Measurements from ENCODE around the gene DTNA.

Gene DTNA

DNA sequence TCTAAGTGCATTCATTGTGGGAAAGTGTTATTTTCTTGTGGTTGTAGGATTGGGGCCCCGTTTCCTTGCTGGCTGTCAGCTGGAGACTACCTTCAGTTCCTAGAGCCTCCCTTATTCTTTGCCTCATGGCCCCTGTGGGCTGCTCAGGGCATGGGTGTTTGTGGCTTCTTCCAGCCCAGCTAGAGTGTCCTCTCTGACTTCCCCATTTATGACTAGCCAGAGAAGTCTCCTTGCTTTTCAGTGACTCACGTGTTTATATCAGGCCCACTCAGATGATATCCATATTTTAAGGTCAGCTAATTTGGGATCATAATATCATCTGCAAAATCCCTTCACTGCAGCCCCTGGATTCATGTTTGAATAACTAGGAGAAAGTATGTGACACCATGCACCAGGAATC lies 62.8 kb downstream of the DTNA start:
- DNase-seq (ENCODE audit: low spot score) = no peak

DNA sequence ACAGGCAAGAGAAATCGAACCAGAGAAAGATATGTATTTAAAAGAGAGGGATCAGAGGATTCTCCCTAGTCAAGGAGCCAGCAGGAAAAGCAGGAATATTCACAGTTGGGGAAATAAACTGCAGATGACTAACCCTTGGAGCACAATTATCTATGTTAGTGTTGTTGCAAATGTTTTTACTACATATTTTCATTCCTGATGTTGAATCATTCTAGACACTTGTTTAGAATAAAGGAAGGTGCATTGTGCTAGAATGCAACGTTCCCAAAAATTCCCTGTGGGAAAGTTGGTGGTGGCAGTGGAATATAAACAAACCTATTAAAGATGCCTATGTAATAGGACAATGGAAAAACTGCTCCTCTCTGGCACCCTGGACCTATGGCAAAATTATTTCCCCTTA lies 63.3 kb downstream of the DTNA start:
- DNase-seq (ENCODE audit: low spot score) = no peak

DNA sequence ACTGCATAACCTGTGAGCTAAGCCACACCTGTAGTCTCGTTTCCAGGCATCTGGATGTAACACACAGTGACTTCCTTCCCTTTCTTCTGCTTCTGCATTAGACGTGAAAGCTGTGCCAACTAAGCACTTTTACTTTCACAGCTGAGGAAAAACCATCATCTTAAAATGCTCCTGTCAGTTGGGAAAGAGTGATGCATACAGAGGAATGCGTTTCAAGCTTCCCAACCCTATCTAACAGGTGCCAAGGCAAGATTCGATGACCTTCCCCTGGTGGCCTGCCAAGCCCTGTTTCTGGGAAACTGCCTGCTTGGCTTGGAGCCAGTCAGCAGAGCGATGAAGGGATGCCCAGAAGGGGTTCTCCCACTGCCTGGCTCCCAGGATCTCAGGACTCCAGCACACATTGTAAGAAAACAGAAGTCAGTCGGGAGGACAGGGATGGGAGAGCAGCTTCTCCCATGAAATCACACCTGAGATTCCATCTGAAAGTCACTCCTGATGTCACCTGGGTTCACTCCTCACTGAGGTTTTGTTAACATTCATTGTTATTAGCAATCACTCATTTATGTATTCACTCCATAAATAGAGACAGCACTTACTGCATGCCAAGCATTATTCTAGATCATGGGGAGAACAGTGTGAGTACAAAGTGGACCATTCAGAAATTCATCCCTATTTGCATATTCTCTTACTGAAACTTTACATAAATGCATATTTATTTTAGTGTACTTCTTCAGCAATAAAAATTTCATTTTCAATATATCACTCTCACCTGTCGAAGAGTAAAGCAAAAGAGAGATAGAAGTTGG lies 64.1 kb downstream of the DTNA start:
- no peak for DNase-seq (ENCODE audit: low spot score)

DNA sequence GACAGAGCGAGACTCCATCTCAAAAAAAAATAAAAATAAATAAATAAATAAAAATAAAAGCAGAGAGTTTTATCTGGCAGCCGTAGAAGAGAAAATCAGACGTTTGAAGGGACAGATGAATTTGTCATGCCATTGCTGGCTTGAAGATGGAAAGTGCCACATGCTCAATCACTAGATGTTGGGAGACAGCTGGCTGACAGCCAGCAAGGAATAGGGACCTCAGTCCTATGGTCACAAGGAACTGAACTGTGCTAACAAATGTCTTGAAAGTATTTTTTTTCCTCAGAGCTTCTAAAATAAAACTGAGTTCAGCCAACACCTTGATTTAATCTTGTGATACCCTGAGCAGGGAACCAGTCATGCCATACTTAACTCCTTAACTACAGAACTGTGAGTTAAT lies 65.4 kb downstream of the DTNA start:
- no peak for DNase-seq (ENCODE audit: low spot score)

DNA sequence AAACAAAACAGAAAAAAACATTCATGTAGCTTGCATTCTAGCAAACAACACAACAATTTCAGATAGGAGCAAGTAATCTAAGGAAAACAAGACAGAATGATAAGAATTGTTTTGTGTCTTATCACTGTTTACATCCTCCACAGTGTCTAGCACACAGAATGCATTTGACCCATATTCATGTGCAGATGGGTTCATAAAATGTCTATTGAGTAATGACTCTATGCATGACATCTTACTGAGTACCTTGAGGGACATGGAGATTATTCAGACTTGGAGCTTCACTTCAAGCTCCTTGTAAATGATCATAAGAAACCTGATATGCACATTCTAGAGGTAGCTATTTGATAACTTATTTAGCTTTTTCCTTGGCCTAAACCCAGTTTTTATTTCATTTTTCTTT lies 69.0 kb downstream of the DTNA start:
- DNase-seq (ENCODE audit: low spot score) = no peak

DNA sequence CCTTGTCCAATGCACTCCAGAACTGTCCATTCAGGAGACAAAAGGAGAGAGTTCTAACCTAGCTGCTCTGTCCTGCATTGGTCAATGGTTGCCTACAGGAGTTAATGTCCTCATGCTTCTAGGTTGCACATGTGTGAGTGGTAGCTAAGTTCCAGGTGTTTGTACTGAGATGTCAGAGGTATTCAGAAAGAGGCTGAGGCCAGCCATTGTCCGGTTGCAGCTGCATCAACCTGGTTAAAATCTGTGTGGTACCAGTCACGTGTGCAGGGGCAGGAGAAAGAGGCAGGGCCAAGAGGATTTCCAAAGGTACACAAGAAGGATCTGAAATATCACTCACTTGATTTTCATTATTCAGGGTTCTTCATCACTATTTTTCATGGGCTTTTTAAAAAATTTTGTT lies 70.8 kb downstream of the DTNA start:
- no peak for DNase-seq (ENCODE audit: low spot score)

DNA sequence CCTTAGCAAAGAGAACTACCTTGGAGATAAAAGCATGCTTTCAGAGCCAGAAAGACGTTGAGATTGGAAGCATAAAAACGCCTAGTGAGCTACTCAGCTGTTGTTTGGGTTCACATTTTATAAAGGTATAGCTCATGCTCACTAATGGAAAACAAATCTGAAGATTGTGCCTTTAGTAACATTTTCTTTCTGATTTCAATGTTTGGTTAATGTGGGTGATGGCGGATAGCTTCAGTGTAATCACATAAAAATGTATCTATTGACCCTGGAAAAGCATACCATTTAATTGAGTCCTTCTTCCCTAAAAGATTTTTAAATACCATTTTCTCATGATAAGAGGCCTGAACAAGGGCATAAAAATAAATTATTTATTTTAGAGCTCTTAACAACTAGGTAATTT lies 73.4 kb downstream of the DTNA start:
- DNase-seq (ENCODE audit: low spot score) = no peak

DNA sequence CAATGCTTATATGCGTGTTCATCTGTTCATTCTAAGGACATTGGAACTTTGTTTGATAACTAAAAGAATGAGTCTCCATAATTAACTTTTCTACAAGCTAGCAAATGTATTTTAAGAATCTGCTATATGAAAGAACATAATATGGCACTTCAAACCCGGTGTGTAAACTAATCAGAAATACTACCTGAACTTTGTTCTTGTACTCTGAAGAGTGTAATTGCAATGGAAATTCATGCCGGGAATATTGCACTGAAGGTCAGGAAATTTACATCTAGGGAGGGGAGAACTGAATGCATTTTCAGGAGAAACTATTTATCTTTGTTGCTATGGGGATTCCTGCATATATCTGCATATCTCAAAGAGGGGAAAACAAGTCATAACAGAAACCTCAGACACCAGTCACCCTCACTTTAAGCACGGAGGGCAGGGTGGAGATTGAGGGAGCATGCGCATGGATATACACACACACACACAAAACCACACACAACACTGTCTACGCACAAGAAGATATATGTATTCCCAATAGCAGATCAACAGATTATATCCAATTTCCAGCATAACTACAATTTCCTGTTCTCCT lies 76.2 kb downstream of the DTNA start:
- DNase-seq (ENCODE audit: low spot score) = no peak

DNA sequence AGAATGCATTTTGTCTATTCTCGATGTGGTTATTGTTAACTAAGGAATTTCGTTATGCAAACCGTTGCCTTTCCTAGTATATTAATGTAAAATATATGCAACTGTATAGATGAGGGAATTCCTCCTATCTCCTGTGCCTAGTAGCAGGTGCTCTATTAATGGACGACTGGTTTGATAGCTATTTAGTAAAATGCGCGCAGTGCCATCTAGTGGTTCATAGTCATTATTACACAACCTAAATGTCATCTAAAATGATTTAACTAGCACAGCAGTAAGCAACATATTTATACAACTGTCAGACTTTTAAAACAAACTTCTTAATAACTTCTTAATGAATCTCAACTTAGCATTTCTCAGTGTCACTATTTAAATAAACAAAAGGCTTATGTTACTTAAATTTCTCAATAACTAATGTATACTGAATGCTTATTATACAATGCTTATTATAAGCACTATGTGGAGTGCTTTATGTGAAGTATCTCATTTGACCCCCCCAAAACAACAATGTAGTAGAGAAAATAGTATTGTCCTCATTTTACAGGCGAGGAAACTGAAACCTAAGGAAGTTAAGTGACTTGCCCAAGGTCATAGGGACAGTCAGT lies 77.9 kb downstream of the DTNA start:
- DNase-seq (ENCODE audit: low spot score) = peak; percentile 71

DNA sequence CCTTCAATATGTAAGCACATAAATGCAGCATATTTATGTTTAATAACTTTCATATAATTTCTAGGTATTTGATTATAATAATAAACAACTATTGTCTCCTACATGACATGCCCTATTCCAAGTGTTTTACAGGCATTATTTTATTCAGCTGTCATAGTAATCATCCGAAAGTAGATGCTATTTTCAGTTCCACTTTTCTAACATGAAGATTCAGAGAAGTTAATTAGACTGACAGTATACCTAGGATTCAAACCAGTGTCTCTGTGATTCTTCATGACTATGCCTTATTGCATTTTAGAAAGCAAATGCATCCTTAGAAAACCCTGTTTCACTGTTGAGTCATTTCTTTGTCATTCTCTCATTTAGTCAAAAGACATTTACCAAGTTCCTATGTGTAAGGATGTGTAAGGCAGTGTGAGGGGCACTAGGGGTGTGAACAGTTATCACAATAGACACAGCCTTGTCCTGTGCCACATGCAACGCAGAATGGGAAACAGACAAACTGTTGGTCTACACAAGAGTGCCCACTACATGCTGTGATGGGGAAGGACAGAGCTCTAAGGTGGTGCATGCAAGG lies 79.8 kb downstream of the DTNA start:
- no peak for DNase-seq (ENCODE audit: low spot score)

DNA sequence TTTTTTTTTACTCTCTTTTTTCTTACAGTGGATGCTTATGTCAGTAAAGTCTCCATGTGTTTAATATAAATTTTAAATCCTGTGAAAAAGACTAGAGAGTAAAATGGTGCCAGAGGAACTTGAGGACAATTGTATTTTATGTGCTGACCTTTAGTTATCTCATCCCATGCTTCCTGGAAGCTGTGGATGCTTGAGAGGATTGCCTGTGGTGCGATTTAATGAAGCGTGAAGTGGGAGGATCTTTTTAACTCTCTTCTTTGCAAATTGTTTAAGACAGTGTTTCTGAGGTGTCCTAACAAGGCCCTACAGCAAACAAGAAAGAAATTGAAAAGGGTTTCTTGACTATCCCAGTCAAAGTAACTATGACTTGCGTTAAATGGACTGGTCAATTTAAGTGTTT lies 84.2 kb downstream of the DTNA start:
- no peak for DNase-seq (ENCODE audit: low spot score)

DNA sequence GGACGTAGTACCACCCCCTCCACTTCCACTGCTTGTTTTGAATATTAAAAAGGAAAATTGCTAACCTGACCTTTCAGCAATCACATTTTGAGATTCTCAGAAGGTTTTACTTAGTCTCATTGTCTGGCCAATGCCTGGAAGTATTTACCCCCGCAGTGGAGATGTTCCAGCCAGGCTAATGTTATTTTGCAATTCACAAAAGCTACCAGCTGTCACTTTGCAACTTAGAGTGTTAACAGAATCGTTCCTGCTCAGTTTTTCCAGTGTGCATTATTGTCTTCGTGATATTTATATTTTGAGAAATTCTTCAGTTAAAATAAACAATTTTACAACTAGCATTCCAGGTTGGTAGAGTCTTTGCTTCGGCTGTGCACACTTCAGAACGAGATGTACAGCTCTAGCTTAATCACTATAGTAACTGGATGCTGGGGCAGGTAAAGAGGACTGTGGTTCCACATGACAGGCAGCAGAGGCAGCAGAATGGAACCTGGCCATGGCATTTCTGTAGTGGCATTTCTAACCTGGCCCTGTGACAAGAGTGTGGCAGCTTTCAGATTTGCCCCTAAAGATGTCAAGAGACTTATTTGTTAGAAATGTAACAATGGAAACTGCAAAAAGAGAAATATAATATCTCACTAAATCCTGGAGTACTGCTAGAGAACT lies 85.1 kb downstream of the DTNA start:
- DNase-seq (ENCODE audit: low spot score) = no peak

DNA sequence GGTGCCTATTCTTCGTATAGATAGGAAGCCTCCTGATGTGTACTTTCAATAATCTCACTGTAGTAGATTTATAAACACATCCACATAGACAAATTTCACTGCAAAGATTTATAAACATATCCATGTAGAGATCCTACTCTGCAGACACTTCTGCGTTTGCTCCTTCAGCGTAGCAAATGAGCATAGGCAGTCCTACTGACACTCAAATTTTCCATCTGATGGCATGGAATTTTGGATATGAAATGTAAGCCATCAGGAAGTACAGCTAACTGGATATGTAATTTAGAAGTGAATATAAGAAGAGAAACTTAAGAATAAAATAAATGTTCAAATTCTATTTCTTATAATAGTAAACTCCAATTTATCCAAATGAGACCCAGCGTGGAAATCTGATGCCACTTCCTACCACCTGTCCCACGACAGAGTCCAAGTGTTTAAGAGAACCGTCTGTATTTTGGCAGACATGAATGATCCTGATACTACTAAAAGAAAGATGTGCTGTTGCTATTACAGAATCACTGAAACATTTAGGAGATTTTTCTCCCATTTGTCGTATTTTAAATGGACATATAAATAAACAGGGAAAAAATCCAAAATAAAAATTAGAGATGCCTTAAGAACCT lies 86.0 kb downstream of the DTNA start:
- DNase-seq (ENCODE audit: low spot score) = no peak

DNA sequence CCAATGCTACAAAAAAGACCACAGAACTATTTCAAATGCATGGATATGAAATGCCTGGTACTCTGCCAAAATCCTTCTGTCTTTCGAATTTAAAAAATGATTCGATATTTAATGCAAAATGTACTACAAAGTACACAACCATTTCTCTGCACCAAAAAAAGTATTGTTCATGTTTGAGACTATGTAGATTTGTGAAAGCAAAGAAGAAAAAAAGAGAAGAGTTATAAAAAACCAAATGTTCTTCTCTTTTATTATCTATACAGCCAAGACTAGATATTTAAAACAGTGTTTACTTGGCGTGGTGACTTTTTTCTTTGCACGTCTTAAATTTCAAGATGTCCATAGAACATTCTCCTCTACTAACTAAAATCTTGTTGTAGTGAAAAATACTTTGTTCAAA lies 89.2 kb downstream of the DTNA start:
- DNase-seq (ENCODE audit: low spot score) = no peak

DNA sequence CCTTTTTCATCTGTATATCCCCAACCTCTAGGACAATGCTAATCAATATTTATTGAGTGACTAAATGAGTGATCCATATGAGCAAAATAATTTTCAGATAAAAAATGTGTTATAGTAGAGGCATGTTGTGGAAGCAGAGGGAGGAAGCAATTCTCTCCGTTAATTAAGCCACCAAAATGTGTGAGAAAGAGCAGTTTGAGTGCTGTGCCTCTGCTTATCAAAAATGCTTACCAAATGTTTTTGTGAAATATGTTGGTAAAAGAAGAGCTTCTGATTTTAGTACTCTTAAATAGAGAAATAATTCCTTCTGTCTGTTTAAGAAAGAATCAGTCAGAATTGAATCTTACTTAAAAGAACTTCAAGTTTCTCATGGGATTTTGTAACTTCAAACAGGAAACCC lies 90.3 kb downstream of the DTNA start:
- DNase-seq (ENCODE audit: low spot score) = no peak

DNA sequence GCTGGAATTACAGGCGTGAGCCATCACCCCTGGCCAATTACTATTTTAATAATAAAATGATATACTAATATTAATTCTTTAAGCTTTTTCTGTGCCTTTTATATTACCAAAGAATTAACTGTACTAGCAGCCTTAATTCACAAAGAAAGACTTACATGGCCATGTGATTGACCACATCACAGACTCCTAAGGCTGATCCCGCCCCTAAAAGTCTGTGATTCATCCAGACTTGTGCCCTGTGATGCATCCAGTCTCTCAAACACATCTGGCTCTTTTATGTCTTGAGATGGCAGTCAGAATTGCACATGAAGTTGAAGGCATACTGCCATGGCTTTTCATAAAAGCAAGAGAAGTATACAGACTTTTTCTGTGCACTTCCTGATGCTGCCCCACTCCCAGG lies 91.7 kb downstream of the DTNA start:
- DNase-seq (ENCODE audit: low spot score) = no peak

DNA sequence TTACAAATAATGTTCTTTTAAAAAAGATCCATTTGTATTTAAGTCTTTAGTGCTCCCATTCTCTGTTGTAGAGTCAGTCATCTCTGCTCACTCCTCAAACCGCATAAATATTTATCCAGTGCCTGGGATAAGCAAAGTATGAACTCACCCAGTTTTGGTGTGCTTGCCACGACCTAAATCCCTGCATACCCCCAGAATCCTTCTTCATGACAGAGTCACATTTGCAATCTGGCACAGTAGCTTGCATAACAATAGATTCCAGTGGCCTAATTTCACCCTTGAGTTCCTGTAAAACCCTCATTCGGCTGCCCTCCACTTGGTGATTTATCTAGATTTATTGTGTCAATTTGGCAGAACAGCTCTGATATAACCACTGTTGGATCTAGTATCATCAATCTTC lies 92.9 kb downstream of the DTNA start:
- no peak for DNase-seq (ENCODE audit: low spot score)

DNA sequence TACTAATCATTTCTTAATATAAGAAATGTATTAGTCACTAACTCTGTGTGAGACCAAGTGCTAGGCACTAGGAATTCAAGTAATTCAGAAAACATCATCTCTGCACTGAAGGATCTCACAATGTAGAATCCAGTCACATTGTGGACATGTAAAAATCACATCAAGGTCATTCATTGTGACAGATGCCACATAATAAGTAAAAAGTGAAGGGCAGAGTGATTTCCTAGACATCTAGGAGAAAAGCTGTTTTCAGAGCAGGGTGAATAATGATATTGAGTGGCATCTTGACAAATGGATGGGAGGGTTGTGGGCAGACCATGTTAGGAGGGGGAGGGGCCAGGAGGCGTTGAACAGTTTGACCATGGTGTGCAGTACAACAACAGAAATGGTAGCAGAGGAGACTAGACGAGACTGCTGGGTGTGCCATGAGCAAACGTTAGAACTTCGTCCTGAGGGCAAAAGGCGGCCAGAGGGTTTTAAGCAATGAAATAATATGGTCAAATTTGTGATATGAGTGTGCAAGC lies 93.8 kb downstream of the DTNA start:
- DNase-seq (ENCODE audit: low spot score) = no peak

DNA sequence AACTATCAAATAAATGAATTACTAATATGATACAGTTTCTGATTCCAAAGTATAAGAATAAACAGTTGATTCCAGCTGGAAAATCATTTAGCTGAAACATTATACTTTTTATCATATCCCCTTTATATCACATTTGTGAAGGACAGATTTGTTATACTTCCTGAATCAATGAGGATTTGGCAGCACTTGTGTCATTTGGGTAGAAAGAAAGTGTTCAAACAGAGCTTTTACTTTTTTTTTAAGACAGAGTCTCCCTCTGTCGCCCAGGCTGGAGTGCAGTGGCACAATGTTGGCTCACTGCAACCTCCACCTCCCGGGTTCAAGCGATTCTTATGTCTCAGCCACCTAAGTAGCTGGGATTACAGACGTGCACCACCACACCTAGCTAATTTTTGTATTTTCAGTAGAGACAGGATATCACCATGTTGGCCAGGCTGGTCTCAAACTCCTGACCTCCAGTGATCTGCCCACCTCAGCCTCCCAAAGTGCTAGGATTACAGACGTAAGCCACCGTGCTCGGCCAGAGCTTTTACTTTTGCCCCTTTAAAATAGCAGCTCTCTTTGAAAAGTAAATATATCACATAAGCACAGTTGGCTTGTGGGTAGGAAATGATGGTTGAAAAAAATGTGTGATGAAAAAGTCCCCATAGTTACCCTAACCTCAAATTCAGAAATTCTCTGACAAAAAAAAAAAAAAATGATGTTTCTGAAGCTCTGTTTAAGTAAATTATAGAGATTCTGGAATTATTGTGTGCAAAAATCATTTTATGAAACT lies 95.2 kb downstream of the DTNA start:
- no peak for DNase-seq (ENCODE audit: low spot score)

DNA sequence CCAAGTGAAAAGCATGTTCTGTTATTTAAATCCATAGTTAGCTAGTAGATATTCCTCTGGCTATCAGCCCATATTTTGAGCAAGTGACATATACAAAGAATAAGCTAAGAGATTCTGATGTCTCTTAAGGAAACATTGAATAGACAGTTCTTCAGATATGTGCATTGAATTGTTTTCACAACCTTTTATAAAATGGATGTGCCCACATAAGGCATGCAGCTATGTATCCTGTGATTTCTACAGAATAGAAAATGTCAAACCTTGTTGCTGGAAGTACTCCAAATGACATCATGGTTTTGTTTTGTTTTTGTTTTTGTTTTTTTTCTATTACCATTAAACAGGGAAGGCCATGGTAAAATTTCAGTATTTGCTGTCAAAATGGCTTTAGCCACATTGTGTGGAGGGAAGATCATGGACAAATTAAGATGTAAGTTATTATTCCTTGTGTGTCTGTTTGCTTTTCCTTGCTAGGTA lies 95.8 kb downstream of the DTNA start:
- DNase-seq (ENCODE audit: low spot score) = no peak

DNA sequence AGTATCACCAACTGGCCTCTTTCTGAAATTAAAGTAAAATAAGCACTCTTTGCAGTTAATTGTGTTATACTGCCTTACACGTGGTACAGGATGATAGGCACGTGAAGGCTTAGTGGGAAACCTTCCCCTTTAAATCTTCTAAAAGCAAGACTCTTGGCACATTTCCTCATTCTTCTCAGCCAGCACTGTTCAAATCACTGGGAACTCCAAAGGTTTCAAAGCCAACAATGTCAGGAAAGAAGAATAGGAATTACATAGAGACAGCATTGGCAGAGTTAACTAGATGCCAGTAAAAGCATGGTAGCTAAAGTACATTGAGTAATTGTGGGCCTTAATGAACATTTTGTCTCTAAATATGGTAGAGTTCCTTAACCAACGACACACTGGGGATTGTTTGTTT lies 96.4 kb downstream of the DTNA start:
- no peak for DNase-seq (ENCODE audit: low spot score)
